Kidney tubule cell (primary cell): ENCODE data around the gene TFDP2.
"Not testable (repeated sequence)": the region's sequence is repeated elsewhere in the genome, so short reads cannot be mapped to it uniquely, and the experiment has no call there.

Experiments used
- DNase-seq: peaks from one replicate; pipeline ENCODE4 v3.0.0-alpha.2; 2018; ENCODE audit warnings: low spot score

The TFDP2 gene

DNA sequence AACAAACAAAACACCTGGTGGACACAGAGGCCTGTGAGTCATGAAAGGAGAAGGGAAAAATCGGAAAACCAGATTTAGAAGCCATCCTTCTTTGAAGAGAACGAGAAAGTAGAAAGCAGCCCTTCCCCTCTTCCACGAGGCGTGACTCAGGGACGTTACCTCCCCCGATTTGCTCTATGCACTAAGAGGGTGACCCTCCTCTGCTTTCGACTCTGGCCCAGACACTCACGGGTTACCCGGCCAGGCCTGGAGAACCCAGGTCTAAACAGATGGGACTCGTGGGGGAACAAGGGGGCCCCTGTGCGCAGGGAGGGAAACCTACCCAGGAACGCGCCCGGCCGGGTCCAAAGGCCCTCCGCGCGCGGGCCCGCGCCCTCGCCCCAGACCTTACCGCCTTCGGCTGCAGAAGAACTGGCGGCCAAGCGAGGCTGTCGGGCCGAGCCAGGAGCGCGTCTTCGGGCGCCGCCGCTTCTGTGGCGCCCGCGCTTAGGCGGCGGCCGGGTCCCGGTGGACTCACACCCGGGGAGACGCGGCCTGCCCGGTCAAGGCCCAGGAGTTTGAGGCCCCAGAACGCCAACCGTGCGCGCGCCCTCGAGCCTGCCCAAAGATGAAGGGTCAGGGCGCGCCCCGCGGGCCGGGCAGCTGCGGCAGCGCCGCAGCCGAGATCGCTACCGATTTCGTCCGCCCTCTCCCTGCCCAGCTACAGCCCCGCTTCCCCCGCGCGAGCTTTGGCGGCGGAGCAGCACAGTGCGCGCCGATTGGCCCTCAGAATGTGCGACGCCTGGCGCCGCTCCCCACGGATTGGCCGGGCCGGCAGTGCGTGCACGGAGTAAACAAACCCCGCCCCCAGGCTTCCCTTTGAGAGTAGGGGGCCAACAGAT, at the start of gene TFDP2:
TFDP2 (minus strand) TSS at position 753 of the 881 bp plus-strand sequence. CDS start 47,795 bp downstream, outside the sequence.
- DNase-seq = peak; percentile 87

GRCh38 chr3:142188846-142189245, 39.5 kb upstream of the TFDP2 start:
- DNase-seq = no peak

DNA sequence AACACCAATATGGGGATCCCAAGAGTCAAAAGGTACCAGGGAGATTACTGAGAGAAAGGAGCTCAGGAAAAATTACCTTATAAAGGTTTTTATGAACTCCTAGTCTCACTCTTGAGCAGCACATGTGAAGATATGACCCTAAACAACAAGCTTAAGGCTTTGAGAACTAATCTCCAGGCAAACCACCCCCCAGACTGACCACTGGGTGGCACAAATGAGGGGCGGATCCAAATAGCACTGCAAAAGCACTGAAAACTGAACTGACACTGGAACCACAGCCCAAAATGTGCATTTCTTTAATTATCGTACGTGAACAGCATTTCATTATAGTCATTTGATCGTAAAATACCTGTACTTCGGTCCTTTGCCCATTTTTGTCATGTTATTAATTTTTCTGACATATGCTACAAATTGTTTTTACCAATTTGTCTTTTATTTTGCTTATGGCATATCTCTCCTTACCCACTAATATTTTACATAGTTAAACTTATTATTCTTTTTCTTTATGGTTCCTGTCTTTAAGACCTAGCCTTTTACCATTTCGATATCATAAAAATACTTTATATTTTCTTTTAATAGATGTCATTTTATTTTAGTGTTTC, 31.5 kb upstream of the TFDP2 start:
- peak; percentile 21 for DNase-seq

DNA sequence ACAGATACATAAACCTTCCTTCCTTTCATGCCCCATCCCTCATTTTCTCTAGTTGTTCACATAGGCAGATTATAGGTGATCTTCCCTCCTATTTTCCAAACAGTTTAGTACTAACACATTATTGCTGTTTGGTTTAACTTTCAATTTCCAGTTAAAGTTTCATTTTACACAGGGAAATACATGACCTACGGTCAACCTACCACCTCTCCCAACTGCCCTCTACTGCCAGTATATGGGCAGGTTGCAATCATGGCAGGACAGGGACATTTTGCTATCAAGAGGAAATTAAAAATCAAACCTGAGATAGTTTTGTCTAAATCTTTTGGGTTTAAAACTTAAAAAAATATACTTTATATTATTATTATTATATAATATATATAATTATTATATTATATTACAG, 26.1 kb upstream of the TFDP2 start:
- no peak for DNase-seq

DNA sequence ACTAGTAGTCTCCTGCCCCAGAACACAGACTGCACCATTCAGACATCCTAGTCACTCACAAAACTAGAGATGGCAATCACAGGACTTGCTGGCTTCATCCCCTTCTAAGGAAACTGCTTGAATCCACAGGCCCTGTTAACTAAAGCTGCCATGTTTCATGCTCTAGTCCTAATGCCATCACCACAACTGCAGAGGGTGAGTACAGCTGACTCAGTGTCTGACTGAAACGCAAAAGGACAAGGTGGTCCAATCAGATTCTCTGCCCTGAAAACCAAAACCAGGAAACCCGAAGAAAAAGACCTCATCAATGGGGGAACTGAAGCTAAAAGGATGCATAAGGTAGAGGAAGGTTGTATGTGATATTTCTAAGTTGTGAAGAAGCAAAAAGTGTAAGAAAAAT, 25.2 kb upstream of the TFDP2 start:
- DNase-seq = no peak

GRCh38 chr3:142168514-142168913, 19.2 kb upstream of the TFDP2 start:
- no peak for DNase-seq

DNA sequence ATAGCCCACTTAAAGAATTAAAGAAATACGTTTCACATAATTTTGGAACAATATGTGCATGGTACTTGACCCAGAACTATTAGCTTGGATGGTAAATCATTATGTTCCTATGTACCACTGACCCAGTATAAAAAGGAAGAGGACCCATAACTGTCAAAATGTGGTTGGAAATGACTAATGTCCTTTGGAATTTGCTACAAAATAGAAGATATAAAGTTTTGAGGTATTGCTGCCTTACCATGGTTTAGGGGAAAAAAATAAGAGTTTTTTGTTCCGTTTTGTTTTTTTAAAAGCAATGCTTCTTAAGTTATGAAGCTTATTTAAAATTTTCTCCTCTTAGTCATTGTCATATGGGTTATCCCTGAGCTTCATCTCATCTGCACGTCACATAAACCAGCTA, 15.8 kb upstream of the TFDP2 start:
- no peak for DNase-seq

- no peak for DNase-seq
Measured at GRCh38 chr3:142159083-142159740, 9.9 kb upstream of the TFDP2 start.

DNA sequence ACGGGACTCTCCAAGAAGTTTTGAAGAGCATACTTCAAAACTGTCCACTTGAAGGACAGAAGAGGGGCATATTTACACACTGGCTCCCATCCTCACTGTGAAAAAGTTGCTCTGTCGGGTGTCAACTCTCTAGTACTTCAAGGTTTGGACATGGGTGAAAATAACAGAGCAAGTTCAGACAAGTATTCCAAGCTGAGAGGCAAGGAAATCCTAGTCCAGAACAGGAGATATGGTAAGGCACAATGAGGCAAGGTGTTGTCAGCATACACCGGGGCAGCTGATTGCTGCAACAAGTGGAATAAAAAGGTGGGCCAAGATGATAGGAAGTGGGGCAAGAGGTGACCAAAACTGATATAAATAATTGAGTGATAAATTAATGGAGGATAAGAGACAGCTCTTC, 4.8 kb upstream of the TFDP2 start:
- DNase-seq = no peak

DNA sequence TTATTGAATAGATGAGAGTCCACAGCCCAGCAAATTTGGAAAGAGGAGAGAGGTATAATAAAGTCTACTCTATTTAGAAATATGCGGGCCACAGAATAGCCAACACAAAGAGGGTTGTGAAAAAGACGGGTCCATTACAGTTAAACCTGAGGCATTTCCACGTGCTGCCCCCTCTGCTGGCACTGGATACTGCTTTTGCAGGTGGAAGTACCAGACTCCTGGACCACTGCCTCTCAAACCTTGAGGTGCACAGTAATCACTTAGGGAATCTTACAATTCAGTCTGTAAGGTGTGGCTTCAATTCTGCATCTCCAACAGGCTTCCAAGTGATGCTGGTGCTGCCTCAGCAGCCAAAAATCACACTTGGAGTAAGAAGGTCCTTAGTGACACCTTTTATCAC, 3.0 kb upstream of the TFDP2 start:
- DNase-seq = no peak

GRCh38 chr3:142151828-142152227, 2.5 kb upstream of the TFDP2 start:
- no peak for DNase-seq

- no peak for DNase-seq
Measured at GRCh38 chr3:142151240-142151639, 1.9 kb upstream of the TFDP2 start.

GRCh38 chr3:142150271-142150670, 927 bp upstream of the TFDP2 start:
- no peak for DNase-seq

- DNase-seq = no peak
Measured at GRCh38 chr3:142149673-142149992, 289 bp upstream of the TFDP2 start.

DNA sequence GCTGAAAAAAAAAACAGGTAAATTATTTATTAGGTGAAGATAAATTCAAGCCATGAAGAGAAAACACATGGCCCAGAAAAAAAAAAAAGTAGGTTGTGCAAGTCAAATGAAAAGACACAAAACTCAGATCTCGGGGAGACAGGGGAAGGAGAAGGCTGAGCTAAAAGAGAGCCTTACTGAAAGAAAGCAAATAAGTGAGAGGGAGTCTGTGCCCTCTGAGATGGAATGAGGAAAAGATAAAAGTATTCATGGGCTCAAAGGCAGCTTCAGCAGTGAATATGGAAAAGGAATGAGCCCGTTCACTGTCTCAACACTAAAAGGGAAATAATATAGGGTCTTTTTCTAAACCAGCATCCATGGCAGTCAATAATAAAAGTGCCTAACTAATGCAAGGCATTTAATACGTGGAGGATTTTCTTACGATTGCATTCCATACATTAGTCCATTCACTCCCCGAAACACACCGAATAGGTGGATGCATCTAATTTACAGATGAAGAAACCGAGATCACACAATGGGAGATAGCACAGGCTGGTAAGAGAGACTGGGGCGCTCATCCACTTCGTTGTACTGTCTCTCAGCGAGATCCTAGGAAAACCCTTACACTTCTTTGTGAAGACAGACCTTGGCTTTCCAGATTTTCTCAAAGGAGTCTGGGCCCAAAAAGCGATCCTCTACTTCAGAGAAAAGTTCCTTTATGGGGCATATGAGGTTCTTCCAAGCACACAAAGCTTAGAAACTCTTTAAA, 1.1 kb downstream of the TFDP2 start:
- peak; percentile 17 for DNase-seq

DNA sequence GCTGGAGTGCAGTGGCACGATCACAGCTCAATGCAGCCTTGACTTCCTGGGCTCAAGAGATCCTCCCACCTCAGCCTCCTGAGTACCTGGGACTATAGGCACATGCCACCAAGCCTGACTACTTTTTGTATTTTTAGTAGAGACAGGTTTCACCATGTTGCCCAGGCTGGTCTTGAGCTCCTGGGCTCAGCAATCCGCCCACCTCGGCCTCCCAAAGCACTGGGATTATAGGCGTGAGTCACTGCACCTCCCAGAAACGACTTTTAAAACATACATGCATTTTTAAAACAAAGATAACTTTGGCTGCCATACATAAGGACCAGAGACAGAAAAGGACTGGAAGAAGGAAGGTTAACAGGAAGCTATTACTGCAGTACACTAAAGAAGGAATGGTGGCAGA, 4.8 kb downstream of the TFDP2 start:
- DNase-seq = not testable (repeated sequence)

DNA sequence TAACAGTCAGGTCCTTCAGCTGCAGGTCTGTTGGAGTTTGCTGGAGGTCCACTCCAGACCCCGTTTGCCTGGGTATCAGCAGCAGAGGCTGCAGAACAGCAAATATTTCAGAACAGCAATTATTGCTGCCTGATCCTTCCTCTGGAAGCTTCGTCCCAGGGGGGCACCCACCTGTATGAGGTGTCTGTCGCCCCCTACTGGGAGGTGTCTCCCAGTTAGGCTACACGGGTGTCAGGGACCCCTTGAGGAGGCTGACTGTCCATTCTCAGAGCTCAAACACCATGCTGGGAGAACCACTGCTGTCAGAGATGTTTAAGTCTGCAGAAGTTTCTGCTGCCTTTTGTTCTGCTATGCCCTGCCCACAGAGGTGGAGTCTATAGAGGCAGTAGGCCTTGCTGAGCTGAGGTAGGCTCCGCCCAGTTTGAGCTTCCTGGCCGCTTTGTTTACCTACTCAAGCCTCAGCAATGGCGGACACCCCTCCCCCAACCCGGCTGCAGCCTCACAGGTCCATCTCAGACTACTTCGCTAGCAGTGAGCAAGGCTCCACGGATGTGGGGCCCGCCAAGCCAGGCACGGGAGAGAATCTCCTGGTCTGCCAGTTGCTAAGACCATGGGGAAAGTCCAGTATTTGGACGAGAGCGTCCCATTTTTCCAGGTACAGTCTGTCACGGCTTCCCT, 8.6 kb downstream of the TFDP2 start:
- not testable (repeated sequence) for DNase-seq

- not testable (repeated sequence) for DNase-seq
Measured at GRCh38 chr3:142137089-142137488, 12.3 kb downstream of the TFDP2 start.

DNA sequence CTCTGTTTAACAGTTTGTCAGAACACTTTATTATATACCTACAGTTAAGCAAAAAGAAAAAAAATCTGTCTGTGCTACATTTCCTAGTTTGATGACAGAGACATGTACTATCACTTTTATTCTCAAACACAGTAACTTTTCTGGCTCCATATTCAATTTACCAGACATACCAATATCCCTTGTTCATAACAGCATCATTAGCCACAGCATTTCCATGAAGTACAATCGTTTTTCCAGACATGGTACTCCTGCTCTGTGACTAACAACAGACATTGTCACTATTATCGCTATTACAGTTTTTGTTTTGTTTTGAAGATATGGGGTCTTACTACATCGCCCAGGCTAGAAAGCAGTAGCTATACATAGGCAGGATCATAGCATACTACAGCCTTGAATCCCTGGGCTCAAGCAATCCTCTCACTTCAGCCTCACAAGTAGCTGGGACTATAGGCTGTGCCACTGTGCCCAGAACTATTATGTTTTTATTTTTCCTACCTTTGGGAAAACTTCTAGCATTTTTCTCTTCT, 14.5 kb downstream of the TFDP2 start:
- DNase-seq = no peak

GRCh38 chr3:142129516-142130171, 19.7 kb downstream of the TFDP2 start:
- DNase-seq = no peak
